ENCODE measurements around the gene LCE1E.

LCE1E gene

GRCh38 chr1:152801333-152801732 is 15.3 kb downstream of the LCE1E start:
- Histone ChIP-seq H3K9me3 (ENCODE audit: control insufficient read depth, insufficient read depth, low read depth, low read length) (no peaks in the 10 kb centered on the region), H3K4me1 (ENCODE audit: control insufficient read depth, insufficient read depth, low read length) (no peaks in the 10 kb centered on the region), H3K36me3 (ENCODE audit: control insufficient read depth in 2 of 2, insufficient read depth in 1 of 2, low read length in 2 of 2) (no peaks in the 10 kb centered on the region), H3K27ac (ENCODE audit: extremely low read depth, low read depth, low read length) (no peak overlapping the region), H3K4me3 (ENCODE audit: low read depth, low read length) (no peak overlapping the region)
- CTCF ChIA-PET, result no interaction called here
- TF ChIP-seq ZNF354C (tag by site-specific recombination; IDR thresholded peaks at IDR 0.05; ENCODE audit: borderline replicate concordance, low read depth) (no peak), ZNF843 (tag by site-specific recombination; IDR thresholded peaks at IDR 0.05) (no peak), YY1 (tag by site-specific recombination; IDR thresholded peaks at IDR 0.05) (no peak), ZNF707 (tag by site-specific recombination; IDR thresholded peaks at IDR 0.05) (no peak), ZBTB6 (tag by site-specific recombination; IDR thresholded peaks at IDR 0.05) (no peak), WT1 (tag by site-specific recombination; IDR thresholded peaks at IDR 0.05) (no peak), HOXA7 (CRISPR knock-in tag; IDR thresholded peaks at IDR 0.05; ENCODE audit: borderline replicate concordance) (no peak)
- POLR2A ChIA-PET, result no interaction called here

- POLR2A ChIA-PET, result no interaction called here
- no peaks in the 10 kb centered on the region for H3K9me3 ChIP-seq (ENCODE audit: control insufficient read depth, insufficient read depth, low read depth, low read length)
Measured at GRCh38 chr1:152806576-152806975, 20.5 kb downstream of the LCE1E start, which contains the start of gene LCE1C. Gene LCE1C, minus strand, starts transcription at chr1:152806651. Its CDS starts 1,173 bp downstream, at chr1:152805478.

GRCh38 chr1:152811050-152811449 is 25.0 kb downstream of the LCE1E start:
- no peak overlapping the region for H3K27ac ChIP-seq (ENCODE audit: extremely low read depth, low read depth, low read length)
- no peaks in the 10 kb centered on the region for H3K9me3 ChIP-seq (ENCODE audit: control insufficient read depth, insufficient read depth, low read depth, low read length)
- CTCF ChIA-PET, result interaction anchor here (0.6 kb wide), 1 partner anchor 33 kb away, joined by 3 read pairs; no protein-coding TSS in a partner anchor
- POLR2A ChIA-PET, result no interaction called here
- H3K4me1 ChIP-seq (ENCODE audit: control insufficient read depth, insufficient read depth, low read length), result no peaks in the 10 kb centered on the region
- no peaks in the 10 kb centered on the region for H3K36me3 ChIP-seq (ENCODE audit: control insufficient read depth in 2 of 2, insufficient read depth in 1 of 2, low read length in 2 of 2)
- H3K4me3 ChIP-seq (ENCODE audit: low read depth, low read length), result no peak overlapping the region
- no peak for TF ChIP-seq ZNF664 (tag by site-specific recombination; IDR thresholded peaks at IDR 0.05)
- no peak for TF ChIP-seq INSM2 (tag by site-specific recombination; IDR thresholded peaks at IDR 0.05)
- no peak for TF ChIP-seq AEBP2 (tag by site-specific recombination; IDR thresholded peaks at IDR 0.05; ENCODE audit: borderline replicate concordance)
- no peak for TF ChIP-seq ZNF138 (tag by site-specific recombination; IDR thresholded peaks at IDR 0.05; ENCODE audit: borderline replicate concordance)
- TF ChIP-seq ZNF585B (tag by site-specific recombination; IDR thresholded peaks at IDR 0.05), result no peak
- no peak for TF ChIP-seq ZNF544 (tag by site-specific recombination; IDR thresholded peaks at IDR 0.05)
- TF ChIP-seq ZNF596 (tag by site-specific recombination; IDR thresholded peaks at IDR 0.05), result no peak
- TF ChIP-seq KLF9 (tag by site-specific recombination; IDR thresholded peaks at IDR 0.05; ENCODE audit: low read depth), result no peak
- no peak for TF ChIP-seq BCL11A (tag by site-specific recombination; IDR thresholded peaks at IDR 0.05; ENCODE audit: low read depth)
- no peak for TF ChIP-seq PRDM6 (tag by site-specific recombination; IDR thresholded peaks at IDR 0.05)
- TF ChIP-seq ZIC2 (tag by site-specific recombination; IDR thresholded peaks at IDR 0.05), result no peak
- TF ChIP-seq ZFHX2 (tag by site-specific recombination; conservative IDR thresholded peaks at IDR 0.05), result no peak

More at GRCh38 chr1:152806576-152806975, 20.5 kb downstream of the LCE1E start, which contains the start of gene LCE1C:
- no peaks in the 10 kb centered on the region for H3K36me3 ChIP-seq (ENCODE audit: control insufficient read depth in 2 of 2, insufficient read depth in 1 of 2, low read length in 2 of 2)
- H3K4me3 ChIP-seq (ENCODE audit: low read depth, low read length), result no peak within 1 kb of the TSS
- no peak for TF ChIP-seq ZFP69B (tag by site-specific recombination; IDR thresholded peaks at IDR 0.05)
- TF ChIP-seq ZNF214 (tag by site-specific recombination; IDR thresholded peaks at IDR 0.05; ENCODE audit: borderline replicate concordance), result no peak
- TF ChIP-seq ZNF830 (tag by site-specific recombination; IDR thresholded peaks at IDR 0.05; ENCODE audit: low read depth), result no peak
- TF ChIP-seq ZNF544 (tag by site-specific recombination; IDR thresholded peaks at IDR 0.05), result no peak
- TF ChIP-seq ZNF239 (tag by site-specific recombination; IDR thresholded peaks at IDR 0.05), result no peak
- no peak for TF ChIP-seq ZNF555 (tag by site-specific recombination; conservative IDR thresholded peaks at IDR 0.05)
- no peak for TF ChIP-seq ZNF10 (tag by site-specific recombination; IDR thresholded peaks at IDR 0.05)
- CTCF ChIA-PET, result interaction anchor here (0.7 kb wide), 1 partner anchor 9 kb away, joined by 4 read pairs; no protein-coding TSS in a partner anchor
- H3K4me1 ChIP-seq (ENCODE audit: control insufficient read depth, insufficient read depth, low read length), result no peaks in the 10 kb centered on the region
- H3K27ac ChIP-seq (ENCODE audit: extremely low read depth, low read depth, low read length), result no peak within 1 kb of the TSS
